SK-N-SH treated with all-trans-retinoic acid at 6 μM for 48 hours (cell line): Measurements from ENCODE around the gene CDK5.
"Not testable (repeated sequence)": the region's sequence is repeated elsewhere in the genome, so short reads cannot be mapped to it uniquely, and the experiment has no call there.

Experiments used
- BACH2 ChIP-seq: fragments of 250-450 bp; sonication (Bioruptor Pico); IDR thresholded peaks from 2 replicates; pipeline ENCODE4 v1.9.0; 2021; ENCODE audit warnings: mild to moderate bottlenecking, borderline replicate concordance
- CSDC2 ChIP-seq: fragments of 250-450 bp; sonication (Bioruptor Pico); IDR thresholded peaks from 2 replicates; pipeline ENCODE4 v1.5.0; 2020; ENCODE audit warnings: mild to moderate bottlenecking, moderate library complexity
- ISL1 ChIP-seq: fragments of 250-450 bp; sonication (Bioruptor Pico); IDR thresholded peaks from 2 replicates; pipeline ENCODE4 v2.1.2; 2022; ENCODE audit warnings: mild to moderate bottlenecking, moderate library complexity
- PATZ1 ChIP-seq: fragments of 250-450 bp; sonication (Bioruptor Pico); IDR thresholded peaks from 2 replicates; pipeline ENCODE4 v1.8.0; 2020; ENCODE audit warnings: mild to moderate bottlenecking, moderate library complexity, borderline replicate concordance
- RARB ChIP-seq: fragments of 250-450 bp; sonication (Bioruptor Pico); IDR thresholded peaks from 2 replicates; pipeline ENCODE4 v1.8.0; 2021; ENCODE audit warnings: mild to moderate bottlenecking, moderate library complexity
- TCF4 ChIP-seq: fragments of 250-450 bp; sonication (Bioruptor Pico); IDR thresholded peaks from 2 replicates; pipeline ENCODE4 v1.8.0; 2021; ENCODE audit warnings: mild to moderate bottlenecking, moderate library complexity, borderline replicate concordance
- TOX ChIP-seq: fragments of 250-450 bp; sonication (Bioruptor Pico); IDR thresholded peaks from 2 replicates; pipeline ENCODE4 v1.8.0; 2021; ENCODE audit warnings: mild to moderate bottlenecking, moderate library complexity, borderline replicate concordance
- ZC3H10 ChIP-seq: fragments of 250-450 bp; sonication (Bioruptor Pico); IDR thresholded peaks from 2 replicates; pipeline ENCODE4 v1.5.1; 2021; ENCODE audit warnings: mild to moderate bottlenecking, moderate library complexity
- ZFP3 ChIP-seq: fragments of 250-450 bp; sonication (Bioruptor Pico); IDR thresholded peaks from 2 replicates; pipeline ENCODE4 v1.5.0; 2020; ENCODE audit warnings: mild to moderate bottlenecking, moderate library complexity
- ZFP30 ChIP-seq: fragments of 450-650 bp; formaldehyde crosslinking; IDR thresholded peaks from 2 replicates; pipeline ENCODE4 v1.5.0; 2022; ENCODE audit warnings: mild to moderate bottlenecking, moderate library complexity
- ZNF70 ChIP-seq: fragments of 450-650 bp; formaldehyde crosslinking; IDR thresholded peaks from 2 replicates; pipeline ENCODE4 v1.5.0; 2020; ENCODE audit warnings: mild to moderate bottlenecking, moderate library complexity
- ZNF8 ChIP-seq: fragments of 450-650 bp; formaldehyde crosslinking; IDR thresholded peaks from 2 replicates; pipeline ENCODE4 v1.5.0; 2020; ENCODE audit warnings: mild to moderate bottlenecking, moderate library complexity
- TF ChIP-seq, protein P1 (sequence below): fragments of 250-450 bp; sonication (Bioruptor Pico); IDR thresholded peaks from 2 replicates; pipeline ENCODE4 v1.5.1; 2021; ENCODE audit warnings: mild to moderate bottlenecking, moderate library complexity

DNA sequence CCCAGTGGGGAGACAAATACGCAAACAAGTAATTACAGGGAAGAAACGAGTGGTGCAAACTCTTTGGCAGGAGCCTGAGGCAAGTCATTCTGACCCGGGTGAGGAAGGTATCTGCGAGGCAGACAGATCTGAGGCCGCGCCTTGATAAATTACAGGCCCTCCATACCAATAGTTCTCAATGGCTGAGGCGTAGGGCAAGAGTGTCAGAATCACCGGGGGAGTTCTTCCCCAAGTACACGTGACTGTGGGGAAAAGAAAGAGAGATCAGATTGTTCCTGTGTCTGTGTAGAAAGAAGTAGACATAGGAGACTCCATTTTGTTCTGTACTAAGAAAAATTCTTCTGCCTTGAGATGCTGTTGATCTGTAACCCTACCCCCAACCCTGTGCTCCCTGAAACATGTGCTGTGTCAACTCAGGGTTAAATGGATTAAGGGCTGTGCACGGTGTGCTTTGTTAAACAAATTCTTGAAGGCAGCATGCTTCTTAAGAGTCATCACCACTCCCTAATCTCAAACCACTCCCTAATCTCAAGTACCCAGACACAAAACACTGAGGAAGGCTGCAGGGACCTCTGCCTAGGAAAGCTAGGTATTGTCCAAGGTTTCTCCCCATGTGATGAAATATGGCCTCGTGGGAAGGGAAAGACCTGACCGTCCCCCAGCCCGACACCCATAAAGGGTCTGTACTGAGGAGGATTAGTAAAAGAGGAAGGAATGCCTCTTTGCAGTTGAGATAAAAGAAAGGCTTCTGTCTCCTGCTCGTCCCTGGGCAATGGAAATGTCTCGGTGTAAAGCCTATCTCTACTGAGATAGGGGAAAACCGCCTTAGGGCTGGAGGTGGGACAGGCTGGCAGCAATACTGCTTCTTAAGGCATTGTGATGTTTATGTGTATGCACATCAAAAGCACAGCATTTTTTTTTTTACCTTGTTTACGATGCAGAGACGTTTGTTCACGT, 30.6 kb downstream of the CDK5 start:
- not testable (repeated sequence) for TF ChIP-seq ISL1 (CRISPR knock-in tag); ZFP30; CSDC2 (CRISPR knock-in tag); TOX (CRISPR knock-in tag); ZC3H10 (CRISPR knock-in tag); PATZ1; ZFP3; ZNF70; BACH2 (CRISPR knock-in tag); RARB; TCF4; ZNF8 (CRISPR knock-in tag)
- TF ChIP-seq, protein P1, sequence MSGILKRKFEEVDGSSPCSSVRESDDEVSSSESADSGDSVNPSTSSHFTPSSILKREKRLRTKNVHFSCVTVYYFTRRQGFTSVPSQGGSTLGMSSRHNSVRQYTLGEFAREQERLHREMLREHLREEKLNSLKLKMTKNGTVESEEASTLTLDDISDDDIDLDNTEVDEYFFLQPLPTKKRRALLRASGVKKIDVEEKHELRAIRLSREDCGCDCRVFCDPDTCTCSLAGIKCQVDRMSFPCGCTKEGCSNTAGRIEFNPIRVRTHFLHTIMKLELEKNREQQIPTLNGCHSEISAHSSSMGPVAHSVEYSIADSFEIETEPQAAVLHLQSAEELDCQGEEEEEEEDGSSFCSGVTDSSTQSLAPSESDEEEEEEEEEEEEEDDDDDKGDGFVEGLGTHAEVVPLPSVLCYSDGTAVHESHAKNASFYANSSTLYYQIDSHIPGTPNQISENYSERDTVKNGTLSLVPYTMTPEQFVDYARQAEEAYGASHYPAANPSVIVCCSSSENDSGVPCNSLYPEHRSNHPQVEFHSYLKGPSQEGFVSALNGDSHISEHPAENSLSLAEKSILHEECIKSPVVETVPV (CRISPR knock-in tag) = not testable (repeated sequence)
